Measurements from ENCODE around the gene STS. TPM values are rescaled to one million over a fixed set of nuclear protein-coding genes. Genes with fewer than 3 reads are reported as not detected.
"Not testable (repeated sequence)": the region's sequence is repeated elsewhere in the genome, so short reads cannot be mapped to it uniquely, and the experiment has no call there.

Gene STS
- total RNA-seq, 1 donor from 2014 or later, result 8.2 TPM

GRCh38 chrX:7143076-7143475 lies 4.4 kb upstream of the STS start:
- DNase-seq, result no peak

DNA sequence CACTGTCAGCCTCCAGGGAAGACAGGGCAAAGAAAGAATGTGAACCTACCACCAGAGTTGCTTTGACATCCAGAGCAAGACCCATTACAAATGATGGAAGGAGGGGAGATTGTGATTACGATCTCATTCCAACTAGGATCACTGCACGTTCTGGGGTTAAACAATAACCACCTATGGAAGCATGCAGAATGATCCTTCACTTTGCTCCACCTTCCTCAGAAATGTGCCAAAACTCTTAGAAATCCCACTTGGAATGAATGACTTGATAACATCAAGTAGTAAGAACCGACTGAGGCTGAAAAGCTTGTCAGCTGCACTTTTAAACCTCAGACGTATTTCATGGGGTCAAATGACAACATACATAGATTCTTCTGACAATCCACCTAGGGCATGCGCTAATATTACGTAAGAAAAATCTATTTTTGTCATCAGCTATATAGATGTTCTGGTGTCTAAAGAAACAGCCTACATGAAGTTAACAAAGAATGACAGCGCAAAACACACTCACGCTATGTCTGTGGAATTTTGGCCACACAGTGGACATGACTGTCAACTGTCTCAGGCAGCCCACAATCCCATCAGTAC lies 3.5 kb upstream of the STS start:
- no peak for DNase-seq

- DNase-seq, result no peak
These were observed 2.1 kb upstream of the STS start for GRCh38 chrX:7145454-7145853.

- no peak for DNase-seq
These were observed 1.4 kb upstream of the STS start for GRCh38 chrX:7146020-7146702.

DNA sequence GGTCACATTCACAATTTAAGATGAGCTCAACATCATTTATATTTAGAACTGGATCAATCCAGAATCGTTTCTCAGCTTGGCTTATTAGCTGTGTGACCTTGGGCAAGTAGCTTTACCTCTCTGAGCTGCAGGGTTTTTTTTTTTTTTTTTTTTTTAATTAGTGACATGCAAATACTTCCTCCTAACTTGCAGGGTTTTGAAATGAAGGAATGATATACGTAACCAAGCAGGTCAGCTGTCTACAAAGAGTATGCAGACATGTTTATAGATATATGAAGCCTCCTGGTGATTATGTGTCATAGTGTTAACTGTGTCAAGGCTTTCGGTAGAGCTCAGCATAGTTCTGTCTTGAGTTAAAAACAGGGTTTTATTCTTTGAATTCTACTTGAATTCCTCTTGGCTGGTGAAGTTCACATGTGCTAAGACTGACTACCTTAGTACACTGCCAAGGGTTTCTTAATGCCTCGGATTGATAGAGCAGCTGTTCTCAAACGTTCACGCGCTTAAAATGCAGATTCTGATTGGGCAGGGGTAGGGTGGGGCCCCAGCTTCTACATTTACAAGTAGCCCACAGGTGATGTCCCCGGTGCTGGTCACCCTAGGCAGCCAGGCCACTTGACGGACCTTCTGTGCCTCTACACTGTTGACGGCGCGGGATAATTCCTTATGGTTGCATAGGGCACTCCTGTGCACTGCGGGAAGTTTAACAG lies 654 bp upstream of the STS start:
- DNase-seq, result no peak

DNA sequence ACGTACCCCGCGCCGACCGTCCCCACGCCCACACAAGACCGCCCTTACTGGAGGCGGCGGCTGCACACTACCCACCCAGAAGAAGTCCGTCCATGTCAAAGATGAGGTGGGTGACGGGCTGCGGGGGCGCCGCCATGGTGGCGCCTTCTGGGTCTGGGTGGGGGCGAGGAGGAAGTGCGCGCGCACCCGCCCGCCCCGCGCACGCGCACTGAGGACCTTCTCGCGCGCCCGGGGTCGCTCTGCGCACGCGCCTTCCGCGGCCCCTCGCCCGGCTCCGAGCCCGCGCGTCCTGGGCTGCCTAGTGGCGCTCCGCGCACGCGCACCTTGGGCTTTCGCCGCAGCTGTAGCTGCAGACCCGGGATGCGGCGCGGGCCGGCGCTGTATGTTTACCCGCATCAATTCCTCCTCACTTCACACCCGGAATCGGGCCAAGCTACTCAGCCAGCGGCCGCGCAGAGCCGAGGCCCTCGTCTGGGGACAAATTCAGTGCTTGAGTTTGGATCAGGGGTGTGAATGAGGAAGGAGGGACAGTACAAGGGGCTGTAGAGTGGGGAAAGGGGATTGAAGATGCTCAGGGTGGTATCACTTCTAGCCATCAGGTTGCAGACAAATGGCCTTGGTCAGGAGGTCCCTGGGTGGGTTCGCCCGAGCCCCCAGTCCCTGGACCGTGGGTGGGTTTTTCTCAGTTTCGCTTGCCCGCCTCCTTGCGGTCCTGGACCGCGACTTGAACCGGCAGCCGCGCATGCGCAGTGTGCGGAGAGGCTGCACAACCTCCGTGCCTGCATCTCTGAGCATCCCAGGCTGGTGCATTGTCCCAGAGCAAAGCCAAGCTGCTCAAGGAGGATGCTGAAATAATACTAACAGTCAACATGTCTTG lies 704 bp downstream of the STS start, which contains the start of gene PUDP:
PUDP (minus strand) TSS at position 176 of the 877 bp plus-strand sequence; CDS start at position 136, 40 bp downstream.
- DNase-seq, result peak; percentile 94

DNA sequence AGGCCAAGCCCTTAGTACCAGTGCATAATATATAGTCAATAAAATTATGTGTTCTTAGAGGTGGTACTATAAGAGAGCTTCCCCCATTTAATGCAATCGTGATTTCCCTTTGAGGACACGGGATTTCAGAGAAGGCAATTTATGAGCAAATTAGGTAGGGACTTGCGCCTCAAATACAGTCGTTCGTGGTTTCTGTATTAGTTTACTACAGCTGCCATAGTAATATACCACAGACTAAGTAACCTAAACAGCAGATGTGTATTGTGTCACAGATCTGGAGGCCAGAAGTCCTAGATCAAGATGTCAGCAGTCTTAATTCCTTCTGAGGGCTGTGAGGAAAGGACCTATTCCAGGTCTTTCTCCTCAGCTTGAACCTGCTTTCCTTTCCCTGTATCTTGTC lies 1.9 kb downstream of the STS start:
- no peak for DNase-seq

- DNase-seq, result no peak
These were observed 5.7 kb downstream of the STS start for GRCh38 chrX:7153231-7153630.

- no peak for DNase-seq
These were observed 6.6 kb downstream of the STS start for GRCh38 chrX:7154041-7154597.

GRCh38 chrX:7155163-7155562 lies 7.7 kb downstream of the STS start:
- no peak for DNase-seq

DNA sequence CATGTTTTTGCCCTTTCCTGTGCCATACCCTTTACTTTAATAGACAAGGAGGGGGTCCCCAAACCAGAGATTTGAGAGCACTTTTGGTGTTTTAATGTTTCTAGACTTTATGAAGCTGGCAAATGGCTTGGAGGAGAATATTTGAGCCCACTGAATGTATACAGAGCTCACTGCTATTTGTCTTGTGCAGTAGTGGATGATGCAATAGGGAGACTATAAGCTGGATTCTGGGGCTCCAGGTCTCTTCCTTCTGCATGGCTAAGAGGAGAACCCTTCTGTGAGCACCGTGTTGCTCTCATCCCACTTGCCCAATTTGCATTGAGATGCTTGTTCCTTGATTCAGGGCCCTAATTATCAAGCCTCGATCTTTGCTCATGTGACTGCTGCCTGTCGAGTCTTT lies 9.4 kb downstream of the STS start:
- DNase-seq, result no peak

GRCh38 chrX:7158468-7158990 lies 11.0 kb downstream of the STS start:
- no peak for DNase-seq

DNA sequence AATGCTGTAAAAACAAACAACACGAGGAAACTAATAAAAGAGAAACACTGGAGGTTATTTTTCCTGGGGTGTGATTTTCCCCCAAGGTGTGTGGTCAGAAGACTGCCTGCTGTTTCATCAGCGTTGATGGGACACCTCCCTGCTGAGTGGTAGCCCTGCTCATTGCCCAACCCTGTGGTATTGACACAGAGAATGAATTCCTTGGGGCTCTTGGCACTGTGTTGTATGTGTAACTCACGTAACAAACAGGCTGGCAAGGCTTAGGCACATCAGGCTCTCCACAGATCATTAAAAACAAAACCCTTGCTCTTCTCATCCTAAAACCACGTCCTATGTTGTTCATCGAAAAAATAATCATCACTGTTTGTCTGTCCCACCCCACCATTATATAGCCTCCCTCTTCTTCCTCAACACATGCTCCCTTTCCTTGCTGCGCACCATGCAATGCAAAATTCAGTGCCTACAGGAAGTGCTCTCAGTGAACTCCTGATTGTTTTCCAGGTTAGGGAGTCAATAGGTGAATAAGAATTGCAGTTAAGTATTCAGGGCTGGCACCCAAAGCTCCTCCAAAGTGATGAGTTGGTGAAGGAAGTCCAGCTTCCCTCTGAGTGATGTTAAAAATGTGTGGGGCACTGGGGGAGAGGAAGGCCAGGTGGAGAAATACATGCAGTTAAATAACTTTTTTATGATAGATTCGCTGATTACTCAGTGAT lies 11.8 kb downstream of the STS start:
- DNase-seq, result no peak

GRCh38 chrX:7163146-7163677 lies 15.7 kb downstream of the STS start:
- DNase-seq, result no peak

- DNase-seq, result no peak
These were observed 16.7 kb downstream of the STS start for GRCh38 chrX:7164174-7164573.

- no peak for DNase-seq
These were observed 20.9 kb downstream of the STS start for GRCh38 chrX:7168371-7168770.

DNA sequence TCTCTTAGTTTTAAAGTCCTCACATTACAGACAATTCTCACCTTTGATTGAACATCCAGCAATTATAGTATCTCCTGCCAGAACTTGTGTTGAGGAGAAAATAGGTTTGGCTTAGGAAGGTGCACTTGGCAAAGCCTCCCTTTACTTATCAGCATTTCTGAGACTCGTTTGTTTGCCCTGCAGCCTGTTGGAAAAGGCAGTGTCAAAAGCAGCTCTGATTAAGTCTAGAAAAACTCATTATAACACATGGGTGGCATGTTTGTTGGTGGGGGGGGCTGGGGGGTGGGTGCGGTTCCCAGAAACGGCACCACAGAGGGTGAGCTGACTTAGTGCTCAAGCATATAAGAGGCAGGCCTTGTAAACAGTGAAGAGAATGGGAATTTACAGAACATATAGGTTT lies 22.1 kb downstream of the STS start:
- no peak for DNase-seq

- no peak for DNase-seq
These were observed 23.4 kb downstream of the STS start for GRCh38 chrX:7170898-7171297.

DNA sequence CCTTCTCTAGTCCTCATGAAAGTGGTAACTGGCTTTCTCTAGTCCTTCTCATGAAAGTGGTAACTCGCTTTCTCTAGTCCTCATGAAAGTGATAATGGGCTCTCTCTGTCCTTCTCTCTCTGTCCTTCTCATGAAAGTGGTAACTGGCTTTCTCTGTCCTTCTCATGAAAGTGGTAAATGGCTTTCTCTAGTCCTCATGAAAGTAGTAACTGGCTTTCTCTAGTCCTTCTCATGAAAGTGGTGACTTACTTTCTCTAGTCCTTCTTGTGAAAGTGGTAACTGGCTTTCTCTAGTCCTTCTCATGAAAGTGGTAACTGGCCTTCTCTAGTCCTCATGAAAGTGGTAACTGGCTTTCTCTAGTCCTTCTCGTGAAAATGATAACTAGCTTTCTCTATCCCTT lies 31.3 kb downstream of the STS start:
- DNase-seq, result not testable (repeated sequence)

GRCh38 chrX:7179446-7179845 lies 31.9 kb downstream of the STS start:
- no peak for DNase-seq

- DNase-seq, result no peak
These were observed 37.3 kb downstream of the STS start for GRCh38 chrX:7184816-7185215.
